ENCODE data around the gene XPNPEP2.

Gene XPNPEP2

GRCh38 chrX:129762448-129762847, 23.7 kb downstream of the XPNPEP2 start:
- no peak for TF ChIP-seq CTCF (IDR thresholded peaks at IDR 0.05)

GRCh38 chrX:129763666-129764065, 24.9 kb downstream of the XPNPEP2 start:
- TF ChIP-seq CTCF (IDR thresholded peaks at IDR 0.05) = no peak

GRCh38 chrX:129768186-129768585, 29.4 kb downstream of the XPNPEP2 start:
- TF ChIP-seq CTCF (IDR thresholded peaks at IDR 0.05) = no peak

GRCh38 chrX:129768586-129769466, 30.0 kb downstream of the XPNPEP2 start:
- no peak for TF ChIP-seq CTCF (IDR thresholded peaks at IDR 0.05)

GRCh38 chrX:129769467-129770154, 30.8 kb downstream of the XPNPEP2 start:
- TF ChIP-seq CTCF (IDR thresholded peaks at IDR 0.05) = no peak

- TF ChIP-seq CTCF (IDR thresholded peaks at IDR 0.05) = no peak
These were observed 32.7 kb downstream of the XPNPEP2 start for GRCh38 chrX:129771266-129771995.

GRCh38 chrX:129772796-129773431, 34.1 kb downstream of the XPNPEP2 start:
- no peak for TF ChIP-seq CTCF (IDR thresholded peaks at IDR 0.05)

Data from LNCAP (cell line).